ENCODE results near the gene THRA.
A peak's percentile ranks its signal among the peaks of the same experiment; 100 is the strongest.

THRA gene, protein sequence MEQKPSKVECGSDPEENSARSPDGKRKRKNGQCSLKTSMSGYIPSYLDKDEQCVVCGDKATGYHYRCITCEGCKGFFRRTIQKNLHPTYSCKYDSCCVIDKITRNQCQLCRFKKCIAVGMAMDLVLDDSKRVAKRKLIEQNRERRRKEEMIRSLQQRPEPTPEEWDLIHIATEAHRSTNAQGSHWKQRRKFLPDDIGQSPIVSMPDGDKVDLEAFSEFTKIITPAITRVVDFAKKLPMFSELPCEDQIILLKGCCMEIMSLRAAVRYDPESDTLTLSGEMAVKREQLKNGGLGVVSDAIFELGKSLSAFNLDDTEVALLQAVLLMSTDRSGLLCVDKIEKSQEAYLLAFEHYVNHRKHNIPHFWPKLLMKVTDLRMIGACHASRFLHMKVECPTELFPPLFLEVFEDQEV

GRCh38 chr17:40062329-40063186 lies at the start of gene THRA:
TSS of gene THRA (plus strand) at chr17:40062965. CDS start at chr17:40074489, 11,524 bp downstream.
- DNase-seq (ENCODE audit: low spot score): peak; percentile 75

- DNase-seq (ENCODE audit: low spot score): no peak
Observed at GRCh38 chr17:40014375-40014980, 48.3 kb upstream of the THRA start.

DNA sequence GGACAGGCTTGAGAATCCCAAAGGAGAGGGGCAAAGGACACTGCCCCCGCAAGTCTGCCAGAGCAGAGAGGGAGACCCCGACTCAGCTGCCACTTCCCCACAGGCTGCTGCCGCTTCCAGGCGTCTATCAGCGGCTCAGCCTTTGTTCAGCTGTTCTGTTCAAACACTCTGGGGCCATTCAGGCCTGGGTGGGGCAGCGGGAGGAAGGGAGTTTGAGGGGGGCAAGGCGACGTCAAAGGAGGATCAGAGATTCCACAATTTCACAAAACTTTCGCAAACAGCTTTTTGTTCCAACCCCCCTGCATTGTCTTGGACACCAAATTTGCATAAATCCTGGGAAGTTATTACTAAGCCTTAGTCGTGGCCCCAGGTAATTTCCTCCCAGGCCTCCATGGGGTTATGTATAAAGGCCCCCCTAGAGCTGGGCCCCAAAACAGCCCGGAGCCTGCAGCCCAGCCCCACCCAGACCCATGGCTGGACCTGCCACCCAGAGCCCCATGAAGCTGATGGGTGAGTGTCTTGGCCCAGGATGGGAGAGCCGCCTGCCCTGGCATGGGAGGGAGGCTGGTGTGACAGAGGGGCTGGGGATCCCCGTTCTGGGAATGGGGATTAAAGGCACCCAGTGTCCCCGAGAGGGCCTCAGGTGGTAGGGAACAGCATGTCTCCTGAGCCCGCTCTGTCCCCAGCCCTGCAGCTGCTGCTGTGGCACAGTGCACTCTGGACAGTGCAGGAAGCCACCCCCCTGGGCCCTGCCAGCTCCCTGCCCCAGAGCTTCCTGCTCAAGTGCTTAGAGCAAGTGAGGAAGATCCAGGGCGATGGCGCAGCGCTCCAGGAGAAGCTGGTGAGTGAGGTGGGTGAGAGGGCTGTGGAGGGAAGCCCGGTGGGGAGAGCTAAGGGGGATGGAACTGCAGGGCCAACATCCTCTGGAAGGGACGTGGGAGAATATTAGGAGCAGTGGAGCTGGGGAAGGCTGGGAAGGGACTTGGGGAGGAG lies 47.5 kb upstream of the THRA start, which contains the start of gene CSF3:
Gene CSF3 (plus strand): TSS at position 436 of the 993 bp plus-strand sequence. CDS start 35 bp downstream, at position 471.
- DNase-seq (ENCODE audit: low spot score): no peak

DNA sequence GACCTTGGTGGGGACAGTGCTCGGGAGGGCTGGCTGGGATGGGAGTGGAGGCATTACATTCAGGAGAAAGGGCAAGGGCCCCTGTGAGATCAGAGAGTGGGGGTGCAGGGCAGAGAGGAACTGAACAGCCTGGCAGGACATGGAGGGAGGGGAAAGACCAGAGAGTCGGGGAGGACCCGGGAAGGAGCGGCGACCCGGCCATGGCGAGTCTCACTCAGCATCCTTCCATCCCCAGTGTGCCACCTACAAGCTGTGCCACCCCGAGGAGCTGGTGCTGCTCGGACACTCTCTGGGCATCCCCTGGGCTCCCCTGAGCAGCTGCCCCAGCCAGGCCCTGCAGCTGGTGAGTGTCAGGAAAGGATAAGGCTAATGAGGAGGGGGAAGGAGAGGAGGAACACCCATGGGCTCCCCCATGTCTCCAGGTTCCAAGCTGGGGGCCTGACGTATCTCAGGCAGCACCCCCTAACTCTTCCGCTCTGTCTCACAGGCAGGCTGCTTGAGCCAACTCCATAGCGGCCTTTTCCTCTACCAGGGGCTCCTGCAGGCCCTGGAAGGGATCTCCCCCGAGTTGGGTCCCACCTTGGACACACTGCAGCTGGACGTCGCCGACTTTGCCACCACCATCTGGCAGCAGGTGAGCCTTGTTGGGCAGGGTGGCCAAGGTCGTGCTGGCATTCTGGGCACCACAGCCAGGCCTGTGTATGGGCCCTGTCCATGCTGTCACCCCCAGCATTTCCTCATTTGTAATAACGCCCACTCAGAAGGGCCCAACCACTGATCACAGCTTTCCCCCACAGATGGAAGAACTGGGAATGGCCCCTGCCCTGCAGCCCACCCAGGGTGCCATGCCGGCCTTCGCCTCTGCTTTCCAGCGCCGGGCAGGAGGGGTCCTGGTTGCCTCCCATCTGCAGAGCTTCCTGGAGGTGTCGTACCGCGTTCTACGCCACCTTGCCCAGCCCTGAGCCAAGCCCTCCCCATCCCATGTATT lies 46.5 kb upstream of the THRA start:
- no peak for DNase-seq (ENCODE audit: low spot score)

DNA sequence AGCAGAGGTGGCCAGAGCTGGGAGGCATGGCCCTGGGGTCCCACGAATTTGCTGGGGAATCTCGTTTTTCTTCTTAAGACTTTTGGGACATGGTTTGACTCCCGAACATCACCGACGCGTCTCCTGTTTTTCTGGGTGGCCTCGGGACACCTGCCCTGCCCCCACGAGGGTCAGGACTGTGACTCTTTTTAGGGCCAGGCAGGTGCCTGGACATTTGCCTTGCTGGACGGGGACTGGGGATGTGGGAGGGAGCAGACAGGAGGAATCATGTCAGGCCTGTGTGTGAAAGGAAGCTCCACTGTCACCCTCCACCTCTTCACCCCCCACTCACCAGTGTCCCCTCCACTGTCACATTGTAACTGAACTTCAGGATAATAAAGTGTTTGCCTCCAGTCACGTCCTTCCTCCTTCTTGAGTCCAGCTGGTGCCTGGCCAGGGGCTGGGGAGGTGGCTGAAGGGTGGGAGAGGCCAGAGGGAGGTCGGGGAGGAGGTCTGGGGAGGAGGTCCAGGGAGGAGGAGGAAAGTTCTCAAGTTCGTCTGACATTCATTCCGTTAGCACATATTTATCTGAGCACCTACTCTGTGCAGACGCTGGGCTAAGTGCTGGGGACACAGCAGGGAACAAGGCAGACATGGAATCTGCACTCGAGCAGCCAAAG lies 45.2 kb upstream of the THRA start:
- no peak for DNase-seq (ENCODE audit: low spot score)

DNA sequence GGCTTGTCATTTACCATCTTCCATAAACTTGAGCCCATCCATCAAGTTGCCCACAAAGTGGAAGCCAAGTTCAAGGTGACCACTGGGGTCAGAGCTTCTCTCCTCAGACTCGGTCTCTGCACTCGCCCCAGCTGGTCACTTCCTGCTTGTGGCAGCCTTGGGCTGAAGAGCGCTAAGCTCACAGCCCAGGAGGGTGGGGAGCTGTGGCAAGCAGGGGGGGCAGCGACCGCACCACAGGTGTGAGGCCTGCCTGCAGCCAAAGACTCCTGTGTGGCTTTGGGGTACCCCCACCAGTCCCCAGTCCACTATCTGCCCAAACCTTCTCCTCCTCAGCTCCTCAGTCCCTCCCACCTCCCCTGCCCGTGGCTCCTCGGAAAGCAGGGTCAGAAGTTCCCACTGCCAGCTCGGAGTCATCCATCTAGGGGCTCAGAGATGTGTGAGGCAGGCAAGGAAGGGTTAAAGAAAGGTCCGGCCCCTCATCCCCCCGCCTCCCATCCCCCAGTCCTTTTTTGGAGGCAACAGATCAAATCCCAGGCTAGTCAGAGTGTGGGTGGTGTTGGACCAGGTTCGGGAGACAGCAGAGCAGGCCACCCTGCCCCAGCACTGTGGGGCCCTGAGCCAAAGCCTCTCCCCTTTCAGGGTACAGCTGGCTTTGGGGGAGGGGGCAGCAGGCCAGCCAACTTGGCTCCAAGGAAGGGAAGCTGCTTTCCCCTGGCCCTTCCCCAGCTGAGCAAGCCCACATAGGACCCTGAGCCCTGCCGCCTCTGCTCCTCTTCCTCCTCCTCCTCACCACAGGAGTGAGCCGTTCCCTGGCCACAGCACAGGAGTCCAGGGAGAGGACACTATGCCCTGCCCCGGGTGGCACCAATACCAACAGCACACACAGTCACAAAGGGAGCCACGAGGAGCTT lies 44.3 kb upstream of the THRA start:
- DNase-seq (ENCODE audit: low spot score): no peak

GRCh38 chr17:40019140-40019991 lies 43.4 kb upstream of the THRA start:
- DNase-seq (ENCODE audit: low spot score): no peak

DNA sequence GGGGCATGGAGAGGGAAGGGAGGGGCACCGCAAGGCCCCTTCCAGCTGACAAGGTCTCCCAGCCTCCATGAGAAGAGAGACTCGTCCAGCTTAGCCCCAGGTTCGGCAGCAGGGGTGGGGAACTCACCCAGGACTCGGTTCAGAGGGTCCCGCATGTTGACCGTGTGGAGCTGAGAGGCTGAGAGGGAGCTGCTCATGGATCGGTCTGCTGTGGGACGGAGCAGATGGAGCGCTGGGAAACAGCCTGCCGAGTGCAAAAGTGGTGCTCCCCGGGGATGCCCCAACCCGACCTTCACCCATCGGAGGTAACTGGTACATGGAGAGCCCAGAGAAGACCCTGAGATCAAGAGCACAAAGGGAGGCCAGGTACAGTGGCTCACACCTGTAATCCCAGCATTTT lies 42.6 kb upstream of the THRA start:
- DNase-seq (ENCODE audit: low spot score): no peak

DNA sequence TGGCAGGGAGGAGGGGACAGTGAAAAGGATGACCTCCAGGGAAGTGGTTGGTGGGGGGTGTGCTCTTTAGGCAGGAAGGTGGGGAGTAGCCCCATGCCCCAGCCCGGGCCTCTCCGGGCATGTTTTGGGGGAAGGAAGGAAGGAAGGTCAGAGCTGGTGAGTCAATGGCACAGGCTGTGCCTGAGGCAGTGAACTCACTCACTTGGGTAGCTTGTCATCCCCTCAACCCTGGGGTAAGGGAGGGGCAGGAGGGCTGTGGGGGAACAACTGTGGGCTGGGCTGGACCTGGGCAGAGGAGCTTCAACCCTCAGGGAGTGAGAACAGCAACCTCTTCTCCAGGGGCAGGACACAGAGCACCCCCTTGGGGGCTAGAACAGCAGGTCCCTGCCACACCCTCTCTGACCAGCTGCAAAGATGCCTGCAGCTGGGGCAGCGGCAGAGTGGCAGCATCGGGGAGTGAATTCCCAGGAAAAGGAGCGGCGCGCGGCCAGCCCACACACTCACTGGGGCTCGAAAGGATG lies 41.3 kb upstream of the THRA start:
- no peak for DNase-seq (ENCODE audit: low spot score)

GRCh38 chr17:40022497-40022896 lies 40.3 kb upstream of the THRA start:
- DNase-seq (ENCODE audit: low spot score): no peak

- DNase-seq (ENCODE audit: low spot score): no peak
Observed at GRCh38 chr17:40022961-40023541, 39.7 kb upstream of the THRA start.

GRCh38 chr17:40023590-40024292 lies 39.0 kb upstream of the THRA start:
- no peak for DNase-seq (ENCODE audit: low spot score)

- no peak for DNase-seq (ENCODE audit: low spot score)
Observed at GRCh38 chr17:40024901-40025300, 37.9 kb upstream of the THRA start.

DNA sequence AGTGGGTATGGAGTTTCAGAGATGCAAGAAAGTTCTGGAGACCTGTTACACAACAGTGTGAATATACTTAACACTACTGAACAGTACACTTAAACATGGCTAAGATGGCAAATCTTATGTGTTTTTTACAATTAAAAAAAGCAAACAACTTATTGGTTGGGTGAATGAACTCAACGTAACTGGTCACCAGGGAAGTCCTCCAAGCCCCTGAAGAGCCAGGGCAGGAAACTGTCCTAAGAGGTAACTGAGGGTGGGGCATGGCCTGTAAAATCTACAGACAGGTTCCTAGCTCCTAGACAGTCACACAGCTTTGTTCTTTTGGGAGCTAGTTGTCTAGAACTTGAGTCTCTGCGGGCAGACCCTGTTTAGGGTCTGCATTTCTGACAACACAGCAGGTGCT lies 37.2 kb upstream of the THRA start:
- DNase-seq (ENCODE audit: low spot score): no peak

- DNase-seq (ENCODE audit: low spot score): no peak
Observed at GRCh38 chr17:40025991-40026815, 36.6 kb upstream of the THRA start.

Measured in hematopoietic multipotent progenitor cell treated with erythropoietin and hydrocortisone succinate and interleukin-3 and kit ligand, for 17 days (in vitro differentiated cells).